Measurements from ENCODE around the gene LRIG1. TPM values are rescaled to one million over a fixed set of nuclear protein-coding genes. Genes with fewer than 3 reads are reported as not detected.

LRIG1 gene
- total and polyA plus RNA-seq, 10 of the 15 experiments (the other 5 are each of a cell fraction or from before 2014, with no cell fraction given), result 0.84 to 16.4 (median 8.1) TPM

GRCh38 chr3:66492071-66492470 is 8.8 kb downstream of the LRIG1 start:
- Histone ChIP-seq H3K36me3 (ENCODE audit: control insufficient read depth in 2 of 2, insufficient read depth in 2 of 2, low read length in 1 of 2) (no peaks in the 10 kb centered on the region), H3K79me2 (ENCODE audit: control insufficient read depth, insufficient read depth, low read length) (peaks cover 2% of the 10 kb centered on the region; the same call in 1 of the 2 replicates), H3K9ac (ENCODE audit: control insufficient read depth, insufficient read depth, low read length) (no peak overlapping the region), H3K27ac (ENCODE audit: control insufficient read depth, insufficient read depth) (no peak overlapping the region), H3K9me3 (replicated peaks; ENCODE audit: control insufficient read depth, insufficient read depth, low read length) (no peaks in the 10 kb centered on the region), H2AFZ (ENCODE audit: control insufficient read depth, low read depth, low read length) (no peak overlapping the region), H3K4me2 (ENCODE audit: control insufficient read depth, insufficient read depth) (no peak overlapping the region), H4K20me1 (ENCODE audit: control insufficient read depth, insufficient read depth) (no peaks in the 10 kb centered on the region), H3K27me3 (replicated peaks in 1 of 2; ENCODE audit: control insufficient read depth in 2 of 2, insufficient read depth in 2 of 2, low read length in 1 of 2) (no peaks in the 10 kb centered on the region), H3K4me3 (no peak overlapping the region), H3K4me1 (ENCODE audit: control insufficient read depth, insufficient read depth, low read length) (peaks cover 22% of the 10 kb centered on the region)
- ChIA-PET POLR2A (interaction anchor here (1.1 to 1.5 kb wide), 2 partner anchors 9 to 10 kb away, joined by 3 to 8 read pairs; no protein-coding TSS in a partner anchor), SMC1A (ENCODE audit: uncharacterized antibody, unreplicated experiment) (interaction anchor here (1.0 to 4.4 kb wide), 9 partner anchors 9 to 207 kb away, joined by 3 to 30 read pairs (median 6); no protein-coding TSS in a partner anchor), CTCF (interaction anchor here (0.8 to 3.0 kb wide), 7 partner anchors 11 to 499 kb away, joined by 3 to 15 read pairs (median 9); no protein-coding TSS in a partner anchor), RAD21 (ENCODE audit: unreplicated experiment) (interaction anchor here (0.7 to 2.6 kb wide), 6 partner anchors 9 to 113 kb away, joined by 3 to 15 read pairs (median 6); no protein-coding TSS in a partner anchor)
- FAIRE-seq (no peak), DNase-seq (ENCODE audit: low read depth, low spot score) (no peak), ATAC-seq (no peak)
- 87% methylated on average over 3 of the region's 3 CpGs for WGBS (ENCODE audit: insufficient coverage, insufficient replicate concordance, low lambda C conversion rate, missing lambda C conversion rate)
- intact Hi-C loops (cut with micrococcal nuclease; ENCODE audit: unreplicated experiment) (loop anchor here (1.0 kb wide), 1 partner anchor 11 kb away; no protein-coding TSS in a partner anchor), in situ Hi-C loops (cut with MboI) (no loop called here)
- TF ChIP-seq ESRRA (IDR thresholded peaks at IDR 0.05; ENCODE audit: low read length) (no peak), PKNOX1 (IDR thresholded peaks at IDR 0.05) (no peak)
- BruUV-seq (replicated peaks), result no TSS peak

GRCh38 chr3:66490984-66491383 is 9.8 kb downstream of the LRIG1 start:
- Histone ChIP-seq H3K4me3 (no peak overlapping the region), H3K36me3 (ENCODE audit: control insufficient read depth in 2 of 2, insufficient read depth in 2 of 2, low read length in 1 of 2) (no peaks in the 10 kb centered on the region), H3K4me2 (ENCODE audit: control insufficient read depth, insufficient read depth) (no peak overlapping the region), H2AFZ (ENCODE audit: control insufficient read depth, low read depth, low read length) (no peak overlapping the region), H3K27me3 (replicated peaks in 1 of 2; ENCODE audit: control insufficient read depth in 2 of 2, insufficient read depth in 2 of 2, low read length in 1 of 2) (no peaks in the 10 kb centered on the region), H3K4me1 (ENCODE audit: control insufficient read depth, insufficient read depth, low read length) (peaks cover 19% of the 10 kb centered on the region), H3K9ac (ENCODE audit: control insufficient read depth, insufficient read depth, low read length) (no peak overlapping the region), H3K27ac (ENCODE audit: control insufficient read depth, insufficient read depth) (no peak overlapping the region), H3K9me3 (replicated peaks; ENCODE audit: control insufficient read depth, insufficient read depth, low read length) (no peaks in the 10 kb centered on the region), H4K20me1 (ENCODE audit: control insufficient read depth, insufficient read depth) (no peaks in the 10 kb centered on the region), H3K79me2 (ENCODE audit: control insufficient read depth, insufficient read depth, low read length) (peaks cover 2% of the 10 kb centered on the region; the same call in 1 of the 2 replicates)
- BruUV-seq (replicated peaks), result no TSS peak
- FAIRE-seq (no peak), DNase-seq (ENCODE audit: low read depth, low spot score) (no peak), ATAC-seq (no peak)
- ChIA-PET POLR2A (interaction anchor here (0.7 to 1.5 kb wide), 3 partner anchors 8 to 22 kb away, joined by 3 to 8 read pairs (median 3); no protein-coding TSS in a partner anchor), RAD21 (ENCODE audit: unreplicated experiment) (interaction anchor here (1.3 to 2.6 kb wide), 5 partner anchors 8 to 112 kb away, joined by 3 to 15 read pairs (median 7); no protein-coding TSS in a partner anchor), CTCF (interaction anchor here (0.7 to 3.0 kb wide), 9 partner anchors 10 to 279 kb away, joined by 3 to 15 read pairs (median 4); no protein-coding TSS in a partner anchor), SMC1A (ENCODE audit: uncharacterized antibody, unreplicated experiment) (interaction anchor here (0.8 to 4.4 kb wide), 9 partner anchors 8 to 50 kb away, joined by 3 to 30 read pairs (median 6); no protein-coding TSS in a partner anchor)
- WGBS (ENCODE audit: insufficient coverage, insufficient replicate concordance, low lambda C conversion rate, missing lambda C conversion rate), result 38% methylated on average over 1 of the region's 1 CpG
- intact Hi-C loops (cut with micrococcal nuclease; ENCODE audit: unreplicated experiment) (no loop called here), in situ Hi-C loops (cut with MboI) (no loop called here)
- no peak for TF ChIP-seq REST (IDR thresholded peaks at IDR 0.05; ENCODE audit: low read depth, low read length)
- TF ChIP-seq ETV6 (conservative IDR thresholded peaks at IDR 0.05 in 1 of 2, IDR thresholded peaks at IDR 0.05 in 1 of 2; ENCODE audit: borderline replicate concordance in 1 of 2, low read depth in 1 of 2), result no peak
- no peak for TF ChIP-seq KLF5 (IDR thresholded peaks at IDR 0.05; ENCODE audit: partially characterized antibody)
- no peak for TF ChIP-seq ZBTB33 (IDR thresholded peaks at IDR 0.05)
- no peak for TF ChIP-seq HDAC6 (IDR thresholded peaks at IDR 0.05; ENCODE audit: unreplicated experiment)
- TF ChIP-seq HDAC2 (IDR thresholded peaks at IDR 0.05), result no peak
- TF ChIP-seq KDM1A (IDR thresholded peaks at IDR 0.05; ENCODE audit: borderline replicate concordance), result no peak
